A549 treated with GW870086 at 1 μM for 4 hours (cell line): ENCODE measurements around the gene FCHSD2. TPM values are rescaled to one million over a fixed set of nuclear protein-coding genes. Genes with fewer than 3 reads are reported as not detected.

Source experiments
- total RNA-seq: library from RNA; stranded (reverse); fragments of 200-300 nt; extraction: Qiagen RNA extraction; gene quantifications from 5 replicates; pipeline ENCODE4 v1.2.3, GENCODE V29; 2022; ENCODE audit warnings: low read depth

FCHSD2 gene
- total RNA-seq, result 7.6 to 12.1 TPM (median 8.9 TPM) in 5 replicates

DNA sequence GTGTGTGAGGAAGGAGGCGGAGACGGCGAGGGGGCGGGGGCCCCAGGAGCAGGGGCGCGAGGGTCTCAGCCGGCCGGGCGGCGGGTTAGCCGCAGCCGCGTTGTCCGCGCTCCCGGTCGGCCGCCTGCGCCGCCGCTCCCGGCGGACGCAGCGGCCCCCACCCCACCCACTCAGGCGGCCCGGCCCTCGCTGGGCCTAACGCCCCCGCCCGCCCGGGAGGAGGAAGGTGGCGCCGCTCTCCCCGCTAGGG is at the start of gene FCHSD2:
Gene FCHSD2, minus strand, starts transcription at position 191 of the 250 bp plus-strand sequence. CDS start 441 bp downstream, outside the sequence.

DNA sequence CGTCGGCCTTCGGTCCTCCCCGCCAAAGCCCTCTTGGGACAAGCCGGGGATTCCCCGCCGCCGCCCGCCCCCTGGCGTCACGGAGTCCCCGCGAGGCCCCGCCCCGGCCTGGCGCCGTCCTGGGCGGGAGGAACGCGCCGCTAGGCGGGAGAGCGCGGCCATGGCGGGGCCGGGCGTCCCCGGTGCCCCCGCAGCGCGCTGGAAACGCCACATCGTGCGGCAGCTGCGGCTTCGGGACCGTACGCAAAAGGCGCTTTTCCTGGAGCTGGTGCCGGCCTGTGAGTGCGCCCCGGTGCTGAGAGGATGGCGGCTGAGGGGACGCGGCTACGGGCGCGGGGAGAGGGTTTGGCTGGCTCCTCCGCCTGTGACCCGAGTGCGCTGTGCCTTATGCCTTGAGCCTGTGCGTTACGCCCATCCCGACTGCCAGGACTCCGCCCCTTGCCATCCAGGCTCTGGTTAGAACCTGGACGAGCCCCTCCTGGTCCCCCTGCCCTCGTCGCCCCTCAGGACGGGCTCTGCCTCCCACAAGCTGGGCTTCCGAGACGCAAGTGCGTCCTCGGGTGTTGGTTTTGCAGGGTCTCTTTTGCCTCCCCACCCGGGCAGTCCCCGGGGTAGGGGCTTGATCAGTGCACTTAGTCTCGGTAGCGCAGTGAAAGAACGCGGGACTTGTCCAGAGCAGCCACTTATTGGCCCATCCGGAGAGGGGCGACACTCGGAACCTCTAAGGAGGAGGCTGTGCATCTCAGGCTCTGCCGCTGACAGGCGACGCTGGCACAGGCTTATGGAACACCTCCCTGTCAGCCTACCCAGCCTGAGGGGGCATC is 327.6 kb downstream of the FCHSD2 start, which contains the start of gene ATG16L2:
Gene ATG16L2, plus strand, starts transcription at position 126 of the 824 bp plus-strand sequence. Its CDS starts 35 bp downstream, at position 161.

DNA sequence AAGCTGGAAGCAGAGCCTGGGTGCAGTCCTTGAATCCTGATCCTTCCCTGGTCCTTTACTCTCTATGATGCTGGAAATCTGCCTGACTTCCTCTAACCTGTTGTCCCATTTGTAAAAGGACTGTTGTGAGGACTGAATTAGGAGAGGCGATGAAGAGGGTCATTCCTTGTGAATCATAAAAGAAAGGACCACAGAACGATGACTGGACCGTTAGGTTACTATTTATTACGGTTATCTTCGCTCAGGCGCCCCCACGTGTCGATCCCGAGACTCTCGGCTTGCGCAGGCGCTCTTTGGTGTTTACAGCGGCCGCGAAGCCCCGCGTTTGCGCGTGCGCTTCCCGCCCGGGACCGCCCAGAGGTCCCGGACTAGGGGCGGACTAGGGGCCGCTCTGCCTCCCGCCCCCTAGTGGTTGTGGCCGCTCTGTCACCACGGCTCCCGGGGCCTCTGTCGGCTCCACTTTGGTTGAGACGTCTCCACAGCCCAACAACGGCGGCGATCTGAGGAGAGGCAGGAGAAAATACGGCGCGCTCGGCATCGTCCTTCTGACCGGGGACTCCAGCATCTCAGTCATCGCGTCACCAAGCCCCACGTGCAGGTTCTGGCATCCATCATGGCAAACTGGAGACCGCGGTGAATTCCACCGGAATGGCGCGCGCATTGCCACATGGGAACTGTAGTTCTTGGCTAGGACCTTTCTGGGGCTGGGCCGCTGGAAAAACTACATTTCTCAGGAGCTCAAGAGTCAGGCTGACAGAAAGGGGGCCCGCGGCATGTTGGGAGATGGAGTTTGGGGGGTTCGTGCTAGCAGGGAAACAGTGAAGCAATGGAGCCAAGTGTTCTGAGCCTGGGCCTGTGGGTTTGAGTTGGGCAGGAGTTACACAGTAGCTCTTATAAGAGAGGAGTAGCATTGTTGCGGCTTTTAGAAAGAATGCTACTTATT is 348.4 kb downstream of the FCHSD2 start, which contains the start of gene STARD10:
Gene STARD10, minus strand, starts transcription at position 623 of the 943 bp plus-strand sequence. CDS start 12,866 bp downstream, outside the sequence.

Other genes starting within 250 kb of the FCHSD2 start
- gene P2RY2, start 76.0 kb upstream of the FCHSD2 start, total RNA-seq, result 12.8 to 15.3 TPM (median 13.1 TPM) in 5 replicates
- gene P2RY6, start 130.0 kb upstream of the FCHSD2 start, total RNA-seq, result 5.8 to 10.4 TPM (median 8.9 TPM) in 5 replicates
- 7.4 to 13.3 TPM (median 12.5 TPM) in 5 replicates for gene ARHGEF17, start 166.0 kb upstream of the FCHSD2 start, total RNA-seq
- gene RELT, start 234.1 kb upstream of the FCHSD2 start, total RNA-seq, result 6.1 to 8.7 TPM (median 7.3 TPM) in 5 replicates